ENCODE results near the gene TBC1D14.

DNA sequence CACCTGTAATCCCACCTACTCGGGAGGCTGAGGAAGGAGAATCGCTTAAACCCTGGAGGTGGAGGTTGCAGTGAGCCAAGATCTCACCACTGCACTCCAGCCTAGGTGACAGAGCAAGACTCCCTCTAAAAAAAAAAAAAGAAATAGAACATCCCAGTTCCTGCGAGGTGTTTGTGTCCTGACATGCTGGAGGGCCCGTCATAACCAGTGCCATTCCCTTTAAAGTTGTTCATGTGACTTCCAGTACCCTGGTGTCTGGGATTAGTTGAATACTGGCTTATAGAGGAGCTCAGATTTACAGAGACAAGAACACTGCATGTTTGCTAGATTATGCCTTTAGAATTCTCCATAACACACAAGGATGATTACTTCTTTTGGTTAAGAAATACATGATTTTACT, 95.9 kb downstream of the TBC1D14 start:
- TF ChIP-seq CTCF (IDR thresholded peaks at IDR 0.05), result no peak
- no peak for TF ChIP-seq POLR2A (IDR thresholded peaks at IDR 0.05)

Data from lower leg skin (tissue), 3 donors.